Smooth muscle cell (in vitro differentiated cells): ENCODE results near the gene EYS. TPM values are rescaled to one million over a fixed set of nuclear protein-coding genes. Genes with fewer than 3 reads are reported as not detected.
A peak's percentile ranks its signal among the peaks of the same experiment; 100 is the strongest.

Experiments
- DNase-seq: peaks from one replicate; lab custom pipeline; 2025; ENCODE audit not compliant: unreplicated experiment; lab: John Stamatoyannopoulos, UW
- H2AFZ ChIP-seq: fragments of 200-600 bp; sonication (generic); 2 replicates; pipeline ENCODE4 v1.6.0; 2016; ENCODE audit warnings: antibody characterized with exemption, low read depth, mild to moderate bottlenecking
- H3F3A ChIP-seq: fragments of 200-600 bp; sonication (generic); 2 replicates; pipeline ENCODE4 v1.6.0; 2017; ENCODE audit warnings: antibody characterized with exemption, low read depth
- H3K27ac ChIP-seq: fragments of 200-600 bp; sonication (generic); 2 replicates; pipeline ENCODE4 v1.5.1; 2016; ENCODE audit warnings: low read depth, mild to moderate bottlenecking
- H3K27me3 ChIP-seq: fragments of 200-600 bp; sonication (generic); 2 replicates; pipeline ENCODE4 v1.6.1; 2016; ENCODE audit warnings: low read depth, mild to moderate bottlenecking
- H3K36me3 ChIP-seq: fragments of 200-600 bp; sonication (generic); 2 replicates; pipeline ENCODE4 v1.5.1; 2016; ENCODE audit warnings: low read depth
- H3K4me1 ChIP-seq: fragments of 200-600 bp; sonication (generic); 2 replicates; pipeline ENCODE4 v1.5.1; 2016; ENCODE audit warnings: low read depth
- H3K4me2 ChIP-seq: fragments of 200-600 bp; sonication (generic); 2 replicates; pipeline ENCODE4 v1.6.0; 2016; ENCODE audit warnings: mild to moderate bottlenecking
- H3K4me3 ChIP-seq: fragments of 200-600 bp; sonication (generic); 2 replicates; pipeline ENCODE4 v1.5.1; 2016; ENCODE audit warnings: mild to moderate bottlenecking
- H3K79me2 ChIP-seq: fragments of 200-600 bp; sonication (generic); 2 replicates; pipeline ENCODE4 v1.6.0; 2016; ENCODE audit warnings: low read depth, mild to moderate bottlenecking
- H3K9ac ChIP-seq: fragments of 200-600 bp; sonication (generic); 2 replicates; pipeline ENCODE4 v1.6.0; 2016; ENCODE audit warnings: low read depth
- H3K9me3 ChIP-seq: fragments of 200-600 bp; sonication (generic); replicated peaks from 2 replicates; pipeline ENCODE4 v1.5.1; 2016; ENCODE audit warnings: low read depth
- H4K20me1 ChIP-seq: fragments of 200-600 bp; sonication (generic); 2 replicates; pipeline ENCODE4 v1.6.0; 2016; ENCODE audit warnings: low read depth
- WGBS: methylation state at CpG from one replicate; pipeline ENCODE4 v1.1.7; 2016; ENCODE audit warnings: low lambda C conversion rate; 5-methylcytosine and 5-hydroxymethylcytosine counted together
- polyA plus RNA-seq: library from polyadenylated mRNA; unstranded; fragments of >200 nt; fragmentation: Nextera tagmentation; extraction: Ambion mirVana; gene quantifications from 2 replicates; pipeline ENCODE4 v1.2.1, GENCODE V29; 2016
- total RNA-seq: library from RNA; depleted of rRNA; stranded (reverse); fragments of >200 nt; gene quantifications from 2 replicates; pipeline ENCODE4 v1.2.3, GENCODE V29; 2014
- TF ChIP-seq, protein P1 (sequence below): fragments of 200-600 bp; sonication (generic); IDR thresholded peaks from 2 replicates; pipeline ENCODE4 v1.5.1; 2017; ENCODE audit warnings: borderline replicate concordance, mild to moderate bottlenecking, antibody characterized with exemption; ENCODE audit not compliant: insufficient read depth, poor library complexity, severe bottlenecking

EYS gene
- total and polyA plus RNA-seq, 2 experiments from 2014 or later, result 0.07 to 0.18 TPM

DNA sequence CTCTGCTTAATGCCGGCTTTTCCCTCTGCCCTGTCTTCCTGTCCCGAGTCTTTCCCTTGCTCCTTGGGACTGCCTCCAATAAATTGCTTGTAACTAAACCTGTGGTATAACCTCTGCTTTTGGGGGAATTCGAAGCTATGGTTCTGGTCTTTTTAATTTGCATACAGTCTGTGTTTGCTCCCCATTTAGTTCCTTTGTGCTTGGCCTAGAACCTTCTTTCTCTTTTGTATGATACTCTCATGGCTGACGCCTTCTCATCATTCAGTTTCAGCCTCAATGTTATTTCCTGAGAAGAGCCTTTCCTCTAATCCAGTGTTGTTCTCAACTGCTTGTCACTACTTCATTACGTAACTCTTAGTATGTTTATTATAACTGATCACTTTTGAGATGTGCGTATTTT is 1823.4 kb downstream of the EYS start:
- H3K9ac ChIP-seq, result no peak overlapping the region
- no peaks in the 10 kb centered on the region for H4K20me1 ChIP-seq
- no peaks in the 10 kb centered on the region for H3K79me2 ChIP-seq
- no peaks in the 10 kb centered on the region for H3K27me3 ChIP-seq
- H3K4me3 ChIP-seq, result no peak overlapping the region
- no peak overlapping the region for H2AFZ ChIP-seq
- TF ChIP-seq, protein P1, sequence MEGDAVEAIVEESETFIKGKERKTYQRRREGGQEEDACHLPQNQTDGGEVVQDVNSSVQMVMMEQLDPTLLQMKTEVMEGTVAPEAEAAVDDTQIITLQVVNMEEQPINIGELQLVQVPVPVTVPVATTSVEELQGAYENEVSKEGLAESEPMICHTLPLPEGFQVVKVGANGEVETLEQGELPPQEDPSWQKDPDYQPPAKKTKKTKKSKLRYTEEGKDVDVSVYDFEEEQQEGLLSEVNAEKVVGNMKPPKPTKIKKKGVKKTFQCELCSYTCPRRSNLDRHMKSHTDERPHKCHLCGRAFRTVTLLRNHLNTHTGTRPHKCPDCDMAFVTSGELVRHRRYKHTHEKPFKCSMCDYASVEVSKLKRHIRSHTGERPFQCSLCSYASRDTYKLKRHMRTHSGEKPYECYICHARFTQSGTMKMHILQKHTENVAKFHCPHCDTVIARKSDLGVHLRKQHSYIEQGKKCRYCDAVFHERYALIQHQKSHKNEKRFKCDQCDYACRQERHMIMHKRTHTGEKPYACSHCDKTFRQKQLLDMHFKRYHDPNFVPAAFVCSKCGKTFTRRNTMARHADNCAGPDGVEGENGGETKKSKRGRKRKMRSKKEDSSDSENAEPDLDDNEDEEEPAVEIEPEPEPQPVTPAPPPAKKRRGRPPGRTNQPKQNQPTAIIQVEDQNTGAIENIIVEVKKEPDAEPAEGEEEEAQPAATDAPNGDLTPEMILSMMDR, result no peak
- H3K27ac ChIP-seq, result no peak overlapping the region
- 94% methylated on average over 6 of the region's 6 CpGs for WGBS
- no peaks in the 10 kb centered on the region for H3K9me3 ChIP-seq
- H3K4me1 ChIP-seq, result peaks cover 11% of the 10 kb centered on the region
- no peak overlapping the region for H3K4me2 ChIP-seq
- no peak for DNase-seq
- no peaks in the 10 kb centered on the region for H3K36me3 ChIP-seq
- no peaks in the 10 kb centered on the region for H3F3A ChIP-seq

DNA sequence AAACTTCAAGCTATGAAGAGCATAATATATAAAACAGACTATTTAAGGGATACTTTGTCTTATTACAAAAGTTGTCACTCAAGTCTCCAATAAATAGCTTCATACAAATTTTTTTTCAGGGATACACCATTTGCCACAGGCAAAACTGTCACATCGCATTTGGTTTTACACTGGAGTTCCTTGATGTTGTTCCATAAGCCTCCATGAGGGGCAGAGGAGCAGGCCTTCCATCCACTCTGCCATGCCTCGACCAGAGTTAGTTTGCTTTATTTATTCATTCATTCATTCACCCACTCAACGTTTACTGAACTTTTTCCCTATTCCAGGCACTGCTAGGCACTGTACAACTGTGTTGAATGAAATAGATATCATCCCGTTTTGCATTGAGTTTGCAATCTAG is 1824.8 kb downstream of the EYS start:
- H3K9ac ChIP-seq, result no peak overlapping the region
- no peaks in the 10 kb centered on the region for H3K36me3 ChIP-seq
- WGBS, result 58% methylated on average over 4 of the region's 4 CpGs
- no peak overlapping the region for H3K4me2 ChIP-seq
- H3F3A ChIP-seq, result no peaks in the 10 kb centered on the region
- no peak overlapping the region for H3K27ac ChIP-seq
- no peaks in the 10 kb centered on the region for H3K79me2 ChIP-seq
- H2AFZ ChIP-seq, result no peak overlapping the region
- H3K4me1 ChIP-seq, result peaks cover 11% of the 10 kb centered on the region
- DNase-seq, result no peak
- H3K9me3 ChIP-seq, result no peaks in the 10 kb centered on the region
- H3K4me3 ChIP-seq, result no peak overlapping the region
- TF ChIP-seq, protein P1, result peak; percentile 21
- no peaks in the 10 kb centered on the region for H3K27me3 ChIP-seq
- H4K20me1 ChIP-seq, result no peaks in the 10 kb centered on the region

DNA sequence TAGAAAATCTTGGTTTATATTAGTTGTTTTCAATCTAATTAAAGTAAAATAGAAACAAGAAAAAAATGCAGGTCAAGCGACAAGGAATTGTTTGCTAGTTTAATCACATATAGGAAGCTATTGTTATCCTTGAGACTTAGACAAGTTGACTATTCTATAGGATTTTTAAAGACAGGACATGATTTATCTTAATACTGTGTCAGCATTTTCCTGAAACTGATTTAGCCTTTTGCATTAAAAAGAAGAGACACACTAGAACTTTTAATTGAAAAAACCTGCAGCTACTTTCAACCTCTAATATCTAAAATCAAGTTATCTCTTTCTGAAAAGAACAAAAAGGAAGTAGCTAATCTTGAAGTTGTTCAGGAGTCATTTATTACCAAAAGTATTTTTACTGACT is 1825.2 kb downstream of the EYS start:
- H3K9me3 ChIP-seq, result no peaks in the 10 kb centered on the region
- DNase-seq, result no peak
- no peaks in the 10 kb centered on the region for H4K20me1 ChIP-seq
- WGBS, result 78% methylated on average over 1 of the region's 1 CpG
- no peak overlapping the region for H2AFZ ChIP-seq
- no peaks in the 10 kb centered on the region for H3K79me2 ChIP-seq
- H3K4me3 ChIP-seq, result no peak overlapping the region
- H3K27ac ChIP-seq, result no peak overlapping the region
- TF ChIP-seq, protein P1, result no peak
- H3K27me3 ChIP-seq, result no peaks in the 10 kb centered on the region
- peaks cover 11% of the 10 kb centered on the region for H3K4me1 ChIP-seq
- H3K4me2 ChIP-seq, result no peak overlapping the region
- no peaks in the 10 kb centered on the region for H3F3A ChIP-seq
- H3K36me3 ChIP-seq, result no peaks in the 10 kb centered on the region
- no peak overlapping the region for H3K9ac ChIP-seq

DNA sequence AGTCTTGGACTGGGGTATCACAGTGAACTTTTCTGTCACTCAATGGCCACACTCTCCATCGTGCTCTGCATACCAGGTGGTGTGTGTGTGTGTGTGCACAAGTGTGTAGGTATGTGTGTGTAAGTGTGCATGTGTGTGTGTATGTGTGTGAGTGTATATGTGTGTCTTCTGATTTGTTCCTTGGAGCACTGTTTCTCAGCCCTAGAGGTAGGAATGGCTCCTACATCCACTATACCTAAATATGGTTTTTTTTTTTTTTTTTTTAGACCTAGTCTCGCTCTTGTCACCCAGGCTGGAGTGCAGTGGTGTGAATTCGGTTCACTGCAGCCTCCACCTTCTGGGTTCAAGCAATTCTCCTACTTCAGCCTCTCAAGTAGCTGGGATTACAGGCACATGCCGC is 1834.8 kb downstream of the EYS start:
- H3F3A ChIP-seq, result no peaks in the 10 kb centered on the region
- H3K36me3 ChIP-seq, result no peaks in the 10 kb centered on the region
- H3K27ac ChIP-seq, result no peak overlapping the region
- no peaks in the 10 kb centered on the region for H3K79me2 ChIP-seq
- H3K4me2 ChIP-seq, result no peak overlapping the region
- no peaks in the 10 kb centered on the region for H4K20me1 ChIP-seq
- H3K4me3 ChIP-seq, result no peak overlapping the region
- 97% methylated on average over 4 of the region's 4 CpGs for WGBS
- H3K9ac ChIP-seq, result no peak overlapping the region
- no peak for DNase-seq
- H3K4me1 ChIP-seq, result no peaks in the 10 kb centered on the region
- no peak overlapping the region for H2AFZ ChIP-seq
- no peaks in the 10 kb centered on the region for H3K9me3 ChIP-seq
- TF ChIP-seq, protein P1, result peak; percentile 5
- H3K27me3 ChIP-seq, result no peaks in the 10 kb centered on the region
